Amniotic epithelial cell (primary cell): Measurements from ENCODE around the gene NNT.
A peak's percentile ranks its signal among the peaks of the same experiment; 100 is the strongest.
"Not testable (repeated sequence)": the region's sequence is repeated elsewhere in the genome, so short reads cannot be mapped to it uniquely, and the experiment has no call there.

Source experiments
- DNase-seq: peaks from one replicate; pipeline ENCODE4 v3.0.0-alpha.2; 2010; ENCODE audit warnings: low read depth

Gene NNT

GRCh38 chr5:43712081-43712480 is 109.1 kb downstream of the NNT start:
- DNase-seq: no peak

- not testable (repeated sequence) for DNase-seq
Observed at GRCh38 chr5:43719783-43720182, 116.8 kb downstream of the NNT start.

GRCh38 chr5:43728581-43728980 is 125.6 kb downstream of the NNT start:
- DNase-seq: no peak

GRCh38 chr5:43729846-43730478 is 127.0 kb downstream of the NNT start:
- DNase-seq: peak; percentile 36

DNA sequence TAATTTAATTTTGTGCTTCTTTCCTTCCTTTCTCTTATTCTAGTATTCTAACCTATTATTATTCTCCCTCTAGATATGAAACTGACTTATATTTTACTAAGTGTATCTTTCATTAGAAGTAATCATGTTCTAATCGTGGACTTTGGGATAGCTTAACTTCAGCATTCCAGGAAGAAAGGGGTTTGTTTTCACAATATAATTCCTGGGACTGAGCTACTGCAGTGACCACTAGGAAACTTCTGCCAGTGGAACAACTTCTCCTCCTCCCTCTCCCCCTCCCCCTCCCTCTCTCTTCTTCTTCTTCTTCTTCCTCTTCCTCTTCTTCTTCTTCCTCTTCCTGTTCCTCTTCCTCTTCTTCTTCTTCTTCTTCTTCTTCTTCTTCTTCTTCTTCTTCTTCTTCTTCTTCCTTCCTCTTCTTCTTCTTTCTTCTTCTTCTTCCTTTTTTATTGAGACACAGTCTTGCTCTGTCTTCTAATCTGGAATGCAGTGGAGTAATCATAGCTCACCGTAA is 127.9 kb downstream of the NNT start:
- peak; percentile 12 for DNase-seq

DNA sequence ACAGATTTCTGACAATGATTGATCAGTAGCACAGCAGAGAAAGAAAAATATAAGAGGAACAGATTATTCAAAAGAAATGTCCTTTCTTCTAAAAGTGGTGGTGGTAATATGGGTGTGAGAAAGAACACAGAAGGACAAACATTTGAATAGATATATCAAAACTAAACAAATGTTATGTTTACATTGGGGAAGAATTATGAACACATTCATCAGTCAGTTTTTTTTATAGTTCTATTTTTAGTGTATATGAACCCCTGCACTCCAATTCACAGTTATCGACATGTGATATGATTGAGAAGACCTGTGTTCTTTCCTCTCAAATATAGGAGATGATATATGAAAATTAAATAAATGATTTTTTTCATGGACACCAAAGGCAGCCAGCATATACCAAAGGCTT is 128.6 kb downstream of the NNT start:
- DNase-seq: no peak

DNA sequence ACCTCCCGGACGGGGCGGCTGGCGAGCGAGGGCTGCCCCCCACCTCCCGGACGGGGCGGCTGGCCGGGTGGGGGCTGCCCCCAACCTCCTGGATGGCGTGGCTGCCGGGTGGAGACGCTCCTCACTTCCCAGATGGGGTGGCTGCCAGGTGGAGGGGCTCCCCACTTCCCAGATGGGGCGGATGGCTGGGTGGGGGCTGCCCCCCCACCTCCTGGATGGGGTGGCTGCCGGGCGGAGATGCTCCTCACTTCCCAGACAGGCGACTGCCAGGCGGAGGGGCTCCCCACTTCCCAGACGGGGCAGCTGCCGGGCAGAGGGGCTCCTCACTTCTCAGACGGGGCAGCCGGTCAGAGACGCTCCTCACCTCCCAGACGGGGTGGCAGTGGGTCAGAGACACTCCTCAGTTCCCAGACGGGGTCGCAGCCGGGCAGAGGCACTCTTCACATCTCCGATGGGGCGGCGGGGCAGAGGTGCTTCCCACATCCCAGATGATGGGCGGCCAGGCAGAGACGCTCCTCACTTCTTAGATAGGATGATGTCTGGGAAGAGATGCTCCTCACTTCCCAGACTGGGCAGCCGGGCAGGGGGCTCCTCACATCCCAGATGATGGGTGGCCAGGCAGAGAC is 143.1 kb downstream of the NNT start:
- not testable (repeated sequence) for DNase-seq

GRCh38 chr5:43750809-43751208 is 147.8 kb downstream of the NNT start:
- no peak for DNase-seq

DNA sequence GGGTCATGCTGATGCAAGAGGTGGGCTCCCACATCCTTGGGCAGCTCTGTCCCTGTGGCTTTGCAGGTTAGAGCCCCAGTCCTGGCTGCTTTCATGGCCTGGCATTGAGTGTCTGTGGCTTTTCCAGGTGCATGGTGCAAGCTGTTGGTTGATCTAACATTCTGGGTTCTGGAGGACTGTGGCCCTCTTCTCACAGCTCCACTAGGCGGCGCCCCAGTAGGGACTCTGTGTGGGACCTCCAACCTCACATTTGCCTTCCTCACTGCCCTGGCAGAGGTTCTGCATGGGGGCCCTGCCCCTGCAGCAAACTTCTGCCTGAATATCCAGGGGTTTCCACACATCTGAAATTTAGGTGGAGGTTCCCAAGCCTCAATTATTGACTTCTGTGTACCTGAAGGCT is 150.1 kb downstream of the NNT start:
- DNase-seq: no peak
